Hypothalamus (tissue), 51 donors: ENCODE data around the gene DLGAP1.

Source experiments
- DNase-seq, 51 donors: peaks; one replicate each; lab custom pipeline; 2025; lab: John Stamatoyannopoulos, UW

DLGAP1 gene

GRCh38 chr18:3453540-3454364 lies 1001.4 kb downstream of the DLGAP1 start:
- DNase-seq: peak in 4 of 51 donors; percentile 16 to 59 (median 36)

DNA sequence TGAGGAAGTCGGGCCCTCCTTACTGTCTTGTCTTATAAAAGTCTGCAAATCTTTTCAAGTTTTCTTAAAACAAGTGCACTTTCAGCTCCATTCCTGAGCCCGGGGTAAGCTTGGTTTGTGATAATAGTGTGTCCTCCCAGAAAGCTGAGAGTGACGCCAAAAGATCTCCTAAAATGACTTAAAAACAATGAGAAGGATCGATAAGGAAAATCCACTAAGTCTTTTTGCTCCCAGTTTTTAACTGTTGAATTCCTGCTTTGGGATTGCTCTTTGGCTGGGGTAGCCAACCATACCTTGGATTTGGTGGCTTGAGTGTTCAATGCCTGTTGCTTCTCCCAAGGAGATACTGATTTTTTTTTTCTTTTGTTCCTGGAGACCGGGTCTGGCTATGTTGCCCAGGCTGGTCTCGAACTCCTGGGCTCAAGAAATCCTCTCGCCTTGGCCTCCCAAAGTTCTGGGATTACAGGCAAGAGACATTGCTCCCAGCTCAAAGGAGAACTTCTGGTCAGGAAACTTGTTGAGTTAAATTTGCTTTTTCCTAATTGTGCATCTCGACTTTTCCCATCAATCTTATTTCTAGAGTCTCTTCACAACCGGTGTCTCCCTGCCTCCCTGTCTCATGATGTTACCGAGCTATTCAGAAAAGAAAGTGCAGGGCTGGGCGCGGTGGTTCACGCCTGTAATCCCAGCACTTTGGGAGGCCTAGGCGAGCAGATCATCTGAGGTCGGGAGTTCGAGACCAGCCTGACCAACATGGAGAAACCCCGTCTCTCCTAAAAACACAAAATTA lies 1002.2 kb downstream of the DLGAP1 start:
- DNase-seq: no peak

GRCh38 chr18:3451989-3452749 lies 1002.9 kb downstream of the DLGAP1 start:
- DNase-seq: peak in 33 of 51 donors; percentile 5 to 63 (median 38)

DNA sequence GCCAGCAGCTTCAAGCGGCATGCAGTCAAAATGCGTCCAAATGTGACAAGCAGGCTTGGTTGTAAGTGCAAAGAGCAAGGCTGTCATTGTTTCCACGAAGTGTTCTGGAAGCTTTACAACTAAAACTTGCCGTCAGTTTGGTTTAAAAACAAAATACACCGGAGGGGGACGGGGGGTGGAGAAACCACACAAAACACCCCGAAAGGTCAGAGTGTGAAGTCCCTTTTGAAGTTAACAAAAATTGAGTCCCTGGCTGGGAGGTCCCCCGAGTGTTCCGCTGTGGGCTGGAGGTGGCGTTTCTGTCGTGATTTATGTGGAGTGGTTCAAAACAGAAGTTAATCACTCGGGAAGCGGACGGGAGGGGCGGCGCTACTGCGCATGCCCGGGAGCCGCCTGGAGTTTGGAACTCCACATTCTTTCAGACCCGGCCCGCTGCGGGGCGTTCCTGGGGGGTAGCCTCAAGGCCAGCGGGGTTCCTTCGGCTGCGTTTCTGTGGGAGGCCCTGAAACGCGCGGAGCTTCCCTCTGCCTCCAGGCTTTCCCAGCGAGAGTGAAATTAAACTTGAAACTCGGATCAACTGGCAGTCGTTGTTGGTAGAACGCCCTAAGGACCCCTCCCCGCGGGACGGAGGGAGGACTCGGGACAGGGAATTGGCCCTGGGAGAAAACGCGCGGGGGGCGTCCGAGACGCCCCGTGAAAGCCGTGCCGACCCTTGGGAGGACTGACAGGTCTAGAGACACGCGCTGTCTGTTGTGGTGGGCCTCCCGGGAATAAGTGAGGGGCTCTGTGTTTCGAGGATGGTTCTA lies 1003.7 kb downstream of the DLGAP1 start:
- DNase-seq: peak; percentile 34 to 92 (median 80)

- DNase-seq: peak in 3 of 51 donors; percentile 47 to 63 (median 56)
Observed at GRCh38 chr18:3450799-3451182, 1004.3 kb downstream of the DLGAP1 start.

- DNase-seq: peak in 49 of 51 donors; percentile 12 to 85 (median 62)
Observed at GRCh38 chr18:3450012-3450798, 1004.9 kb downstream of the DLGAP1 start, which contains the start of gene TGIF1. TGIF1 (plus strand) TSS chr18:3450172; CDS start chr18:3450490, 318 bp downstream.

DNA sequence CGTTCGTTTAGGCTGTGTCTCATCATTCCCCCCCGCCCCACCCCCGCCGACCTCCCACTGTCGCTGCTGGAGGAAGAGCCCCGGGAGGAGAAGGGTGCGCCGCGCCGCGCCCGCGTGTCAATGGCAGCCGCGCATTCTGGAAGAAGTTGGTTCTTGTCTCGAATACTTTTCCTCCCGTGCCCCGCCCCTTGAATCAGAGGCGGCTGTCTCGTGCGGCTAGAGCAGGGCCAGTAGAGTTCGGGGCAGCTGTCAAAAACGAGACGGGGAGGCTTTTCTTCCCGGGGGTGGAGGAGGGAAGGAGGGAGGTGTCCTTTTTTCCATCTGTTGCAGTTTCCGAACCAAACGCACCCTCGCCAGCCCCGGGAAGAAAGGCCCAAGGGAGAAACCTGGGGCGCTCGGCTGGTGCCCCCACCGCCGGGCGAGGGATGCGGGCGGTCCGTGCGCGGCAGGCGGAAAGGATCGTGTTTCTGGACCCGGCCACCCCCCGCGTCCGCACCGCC lies 1005.5 kb downstream of the DLGAP1 start:
- peak in 15 of 51 donors; percentile 29 to 89 (median 61) for DNase-seq

DNA sequence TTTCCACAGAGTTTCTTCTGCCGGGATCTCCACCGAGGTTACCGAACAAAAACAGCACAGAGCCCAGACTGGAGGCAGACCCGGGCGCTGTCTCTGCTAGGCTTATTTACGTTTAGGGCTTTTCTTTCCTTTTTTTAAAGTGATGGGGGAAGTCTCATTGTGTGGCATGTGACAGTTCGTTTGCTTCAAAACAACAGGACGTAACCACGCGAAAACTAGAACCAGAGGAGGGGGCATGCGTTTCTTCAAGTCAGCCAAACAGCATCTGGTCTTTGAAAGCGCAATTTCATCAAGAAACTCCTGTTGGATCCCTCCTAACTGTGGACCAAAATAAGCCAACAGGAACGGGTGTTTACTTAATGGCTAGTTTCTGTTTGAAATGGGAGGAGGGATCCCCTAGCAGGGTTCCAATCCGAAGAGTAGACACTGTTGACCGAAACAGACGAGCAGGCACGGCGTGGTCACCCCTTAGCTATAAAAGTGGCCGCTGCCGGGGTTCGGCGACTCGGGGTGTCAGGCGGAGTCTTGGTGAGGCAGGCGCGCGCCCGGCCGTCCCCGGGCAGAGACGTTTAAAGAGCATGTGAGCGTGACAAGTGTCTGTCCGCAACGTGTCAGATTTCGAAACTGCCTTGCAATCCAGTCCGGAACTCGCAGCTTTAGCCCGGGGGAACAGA lies 1006.1 kb downstream of the DLGAP1 start:
- peak in 48 of 51 donors; percentile 10 to 89 (median 63) for DNase-seq

- peak; percentile 25 to 95 (median 87) for DNase-seq
Observed at GRCh38 chr18:3447895-3448837, 1006.9 kb downstream of the DLGAP1 start.

DNA sequence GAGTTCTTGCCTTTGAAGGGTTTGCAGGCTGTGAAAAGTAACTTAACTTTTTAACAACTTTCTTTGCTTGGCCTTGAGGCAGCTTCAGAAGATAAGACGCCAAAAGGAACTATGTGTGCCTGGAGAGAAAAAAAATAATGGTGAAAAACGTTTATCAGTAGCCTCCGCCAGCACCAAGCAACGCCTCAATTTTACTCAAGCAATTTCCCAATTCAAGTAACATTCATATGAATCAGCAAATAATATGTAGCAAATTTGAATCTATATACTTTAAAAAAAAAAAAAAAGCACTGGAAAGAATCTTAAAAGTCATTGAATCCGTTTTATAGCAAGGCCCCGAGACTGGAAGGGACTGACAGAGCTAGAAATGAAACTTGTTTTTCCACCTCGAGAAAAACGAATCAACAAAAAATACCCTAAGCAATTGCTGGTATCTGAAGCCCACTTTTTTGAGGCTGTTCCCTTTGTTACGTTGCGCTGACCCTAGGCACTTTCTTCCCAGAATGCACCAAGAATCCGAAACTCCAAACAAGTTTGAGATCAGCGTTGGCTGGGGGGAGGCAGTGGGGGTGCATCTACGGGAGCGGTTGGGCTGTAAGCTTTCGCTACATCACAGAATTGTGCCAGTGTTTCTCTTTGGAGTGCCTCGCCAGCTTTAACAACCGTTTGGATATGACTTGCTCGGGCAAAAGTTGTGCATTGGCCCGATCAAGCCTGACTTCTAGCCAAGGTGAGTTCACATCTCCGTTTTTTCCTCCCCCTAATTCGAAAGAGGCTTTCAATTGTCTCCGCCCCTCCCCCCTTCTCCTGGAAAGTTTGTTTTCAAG lies 1007.8 kb downstream of the DLGAP1 start:
- peak in 25 of 51 donors; percentile 19 to 88 (median 62) for DNase-seq
